Neural progenitor cell (in vitro differentiated cells): ENCODE results near the gene TAB2.

Experiments used
- EZH2 ChIP-seq: fragments of 200-600 bp; sonication (generic); IDR thresholded peaks from 2 replicates; pipeline ENCODE4 v1.6.1; 2017; ENCODE audit warnings: antibody characterized with exemption, mild to moderate bottlenecking, moderate library complexity
- EZH2phosphoT487 ChIP-seq: fragments of 200-600 bp; sonication (generic); IDR thresholded peaks from 2 replicates; pipeline ENCODE4 v1.6.1; 2017; ENCODE audit warnings: antibody characterized with exemption
- TF ChIP-seq, protein P1 (sequence below): fragments of 200-600 bp; sonication (generic); IDR thresholded peaks from 2 replicates; pipeline ENCODE4 v1.5.1; 2017; ENCODE audit warnings: antibody characterized with exemption, mild to moderate bottlenecking

DNA sequence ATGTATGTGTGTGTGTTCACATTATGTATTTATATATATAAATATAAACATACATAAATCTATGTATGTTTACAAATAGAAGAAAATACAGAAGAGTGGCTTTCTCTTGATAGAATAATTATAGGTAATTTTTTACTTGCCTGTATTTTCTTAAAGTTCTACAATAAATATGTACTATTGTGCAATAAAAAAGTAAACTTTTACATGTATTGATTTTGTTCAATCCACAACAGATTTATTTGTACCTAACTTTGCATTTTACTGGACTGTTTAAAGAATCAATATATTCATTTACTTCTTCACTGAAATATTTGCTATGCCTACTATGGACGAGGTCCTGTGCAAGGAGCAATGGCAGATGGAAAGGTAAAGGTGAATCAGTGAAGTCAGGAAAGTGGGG, 14.0 kb upstream of the TAB2 start:
- TF ChIP-seq, protein P1, sequence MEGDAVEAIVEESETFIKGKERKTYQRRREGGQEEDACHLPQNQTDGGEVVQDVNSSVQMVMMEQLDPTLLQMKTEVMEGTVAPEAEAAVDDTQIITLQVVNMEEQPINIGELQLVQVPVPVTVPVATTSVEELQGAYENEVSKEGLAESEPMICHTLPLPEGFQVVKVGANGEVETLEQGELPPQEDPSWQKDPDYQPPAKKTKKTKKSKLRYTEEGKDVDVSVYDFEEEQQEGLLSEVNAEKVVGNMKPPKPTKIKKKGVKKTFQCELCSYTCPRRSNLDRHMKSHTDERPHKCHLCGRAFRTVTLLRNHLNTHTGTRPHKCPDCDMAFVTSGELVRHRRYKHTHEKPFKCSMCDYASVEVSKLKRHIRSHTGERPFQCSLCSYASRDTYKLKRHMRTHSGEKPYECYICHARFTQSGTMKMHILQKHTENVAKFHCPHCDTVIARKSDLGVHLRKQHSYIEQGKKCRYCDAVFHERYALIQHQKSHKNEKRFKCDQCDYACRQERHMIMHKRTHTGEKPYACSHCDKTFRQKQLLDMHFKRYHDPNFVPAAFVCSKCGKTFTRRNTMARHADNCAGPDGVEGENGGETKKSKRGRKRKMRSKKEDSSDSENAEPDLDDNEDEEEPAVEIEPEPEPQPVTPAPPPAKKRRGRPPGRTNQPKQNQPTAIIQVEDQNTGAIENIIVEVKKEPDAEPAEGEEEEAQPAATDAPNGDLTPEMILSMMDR, result no peak
- TF ChIP-seq EZH2phosphoT487 (no peak), EZH2 (no peak)
